HCT116 (cell line): ENCODE measurements around the gene LRRK1. TPM values are rescaled to one million over a fixed set of nuclear protein-coding genes. Genes with fewer than 3 reads are reported as not detected.

Experiments
- ATAC-seq: fragments of 200-7000 bp; cut with Tn5 transposase; 2 replicates; pipeline ENCODE4 v1.9.1; 2020; ENCODE audit warnings: mild to moderate bottlenecking, moderate library complexity
- BruUV-seq: library from RNA; stranded (reverse); fragments of 400-500 nt; replicated peaks from 2 replicates; lab custom pipeline; 2021; lab: Mats Ljungman, UMichigan
- CTCF ChIA-PET: fragments of 300-600 bp; sonication (Branson Sonifier 250); formaldehyde crosslinking; loops from one replicate; lab custom pipeline; 2021; ENCODE audit warnings: antibody characterized with exemption; lab: Charles Lee
- POLR2A ChIA-PET: fragments of 300-600, 350-600 bp; sonication (Branson Sonifier 250); formaldehyde crosslinking; loops from one replicate; lab custom pipeline; 2021; ENCODE audit warnings: antibody characterized with exemption; lab: Charles Lee
- RAD21 ChIA-PET, 2 experiments: fragments of 300-600 bp; sonication (Branson Sonifier 250); formaldehyde crosslinking; loops; one replicate each; lab custom pipeline; 2023; ENCODE audit warnings: low total read pairs in 2 of 2; ENCODE audit not compliant: uncharacterized antibody in 2 of 2, unreplicated experiment in 2 of 2, low non-redundant PET in 1 of 2; lab: Charles Lee
- DNase-seq: peaks from one replicate; pipeline ENCODE4 v3.0.0-alpha.2; 2010; ENCODE audit warnings: low read depth, low spot score
- H2AFZ ChIP-seq: fragments of 200-600 bp; shearing (Covaris generic), sonication (generic); 2 replicates; pipeline ENCODE4 v1.6.1; 2017; ENCODE audit warnings: low read depth, mixed run types, mixed read lengths, antibody characterized with exemption, low read length; ENCODE audit not compliant: poor library complexity, severe bottlenecking
- H3K27ac ChIP-seq: 2 replicates; pipeline ENCODE4 v1.5.1; 2012; ENCODE audit warnings: low read depth, low read length
- H3K27me3 ChIP-seq: fragments of 200-600 bp; sonication (generic); 2 replicates; pipeline ENCODE4 v1.6.1; 2016; ENCODE audit warnings: mixed run types, low read length, mixed read lengths; ENCODE audit not compliant: insufficient read depth
- H3K36me3 ChIP-seq, 2 experiments: fragments of 200-500 bp in 1 of 2; fragments of 200-600 bp in 1 of 2; sonication (Bioruptor generic) in 1 of 2; sonication (generic) in 1 of 2; 2 replicates each; pipeline versions ENCODE4 v1.5.1 to v1.6.1; 2014 to 2016; ENCODE audit warnings: low read length in 2 of 2, inconsistent platforms in 1 of 2, mixed read lengths in 1 of 2, mixed run types in 1 of 2; ENCODE audit not compliant: insufficient read depth in 2 of 2, control insufficient read depth in 1 of 2
- H3K4me1 ChIP-seq, 2 experiments: fragments of 200-600 bp in 1 of 2; sonication (generic) in 1 of 2; 2 replicates each; pipeline versions ENCODE4 v1.5.1 to v1.6.1; 2012 to 2017; ENCODE audit warnings: low read length in 2 of 2, inconsistent platforms in 1 of 2, mild to moderate bottlenecking in 1 of 2, mixed read lengths in 1 of 2, mixed run types in 1 of 2, moderate library complexity in 1 of 2; ENCODE audit not compliant: insufficient read depth in 2 of 2, control insufficient read depth in 1 of 2
- H3K4me2 ChIP-seq: fragments of 200-600 bp; sonication (generic); 2 replicates; pipeline ENCODE4 v1.6.1; 2017; ENCODE audit warnings: mixed run types, low read length, mixed read lengths
- H3K4me3 ChIP-seq, 2 experiments: fragments of 200-600 bp in 1 of 2; sonication (generic) in 1 of 2; replicated peaks in 1 of 2; 2 replicates each; pipeline ENCODE4 v1.5.1; 2011 to 2016; ENCODE audit warnings: low read length in 2 of 2, control low read depth in 1 of 2, low read depth in 1 of 2, mild to moderate bottlenecking in 1 of 2, mixed read lengths in 1 of 2, mixed run types in 1 of 2
- H3K79me2 ChIP-seq: fragments of 200-600 bp; sonication (generic); 2 replicates; pipeline ENCODE4 v1.6.1; 2017; ENCODE audit warnings: mild to moderate bottlenecking, mixed run types, low read length, moderate library complexity, mixed read lengths; ENCODE audit not compliant: insufficient read depth
- H3K9ac ChIP-seq: fragments of 200-600 bp; sonication (generic); 2 replicates; pipeline ENCODE4 v1.6.1; 2016; ENCODE audit warnings: low read length, mixed read lengths
- H3K9me2 ChIP-seq: fragments of 200-600 bp; sonication (generic), shearing (Covaris generic); 2 replicates; pipeline ENCODE4 v1.6.1; 2017; ENCODE audit warnings: mixed run types, mild to moderate bottlenecking, moderate library complexity; ENCODE audit not compliant: insufficient read depth
- H3K9me3 ChIP-seq, 2 experiments: fragments of 200-500 bp in 1 of 2; fragments of 200-600 bp in 1 of 2; sonication (Bioruptor generic) in 1 of 2; sonication (generic) in 1 of 2; 2 replicates each; pipeline ENCODE4 v1.6.1; 2014 to 2017; ENCODE audit warnings: low read length in 2 of 2, mixed read lengths in 2 of 2, inconsistent platforms in 1 of 2, low read depth in 1 of 2, mild to moderate bottlenecking in 1 of 2, mixed run types in 1 of 2, moderate library complexity in 1 of 2; ENCODE audit not compliant: control insufficient read depth in 1 of 2, insufficient read depth in 1 of 2
- H4K20me1 ChIP-seq: fragments of 200-600 bp; sonication (generic), shearing (Covaris generic); 2 replicates; pipeline ENCODE4 v1.6.1; 2017; ENCODE audit warnings: mixed run types, mild to moderate bottlenecking, moderate library complexity; ENCODE audit not compliant: insufficient read depth
- ATF3 ChIP-seq: IDR thresholded peaks from 2 replicates; pipeline ENCODE4 v1.6.1; 2012
- EGR1 ChIP-seq: IDR thresholded peaks from 2 replicates; pipeline ENCODE4 v1.6.1; 2012; ENCODE audit warnings: low read depth
- ELF1 ChIP-seq: IDR thresholded peaks from 2 replicates; pipeline ENCODE4 v1.6.1; 2012; ENCODE audit warnings: low read depth, borderline replicate concordance
- EZH2 ChIP-seq: fragments of 200-600 bp; sonication (generic); IDR thresholded peaks from 2 replicates; pipeline ENCODE4 v1.6.1; 2017; ENCODE audit warnings: antibody characterized with exemption, mixed run types
- EZH2phosphoT487 ChIP-seq: fragments of 200-600 bp; IDR thresholded peaks from 2 replicates; pipeline ENCODE4 v1.6.1; 2018; ENCODE audit warnings: antibody characterized with exemption, borderline replicate concordance
- FOSL1 ChIP-seq: IDR thresholded peaks from 2 replicates; pipeline ENCODE4 v1.6.1; 2012; ENCODE audit warnings: low read depth
- JUND ChIP-seq: IDR thresholded peaks from 2 replicates; pipeline ENCODE4 v1.6.1; 2012
- MAX ChIP-seq: IDR thresholded peaks from 2 replicates; pipeline ENCODE4 v1.6.1; 2012
- POLR2A ChIP-seq: IDR thresholded peaks from 2 replicates; pipeline ENCODE4 v1.7.0; 2011; ENCODE audit warnings: borderline replicate concordance; ENCODE audit not compliant: insufficient read depth, insufficient read length; ENCODE audit errors: extremely low read depth
- SRF ChIP-seq: IDR thresholded peaks from 2 replicates; pipeline ENCODE4 v1.6.1; 2012; ENCODE audit warnings: low read depth
- YY1 ChIP-seq: IDR thresholded peaks from 2 replicates; pipeline ENCODE4 v1.6.1; 2011; ENCODE audit warnings: low read length, low read depth, moderate library complexity, mild to moderate bottlenecking; ENCODE audit not compliant: insufficient replicate concordance; ENCODE audit errors: extremely low read depth
- ZBTB33 ChIP-seq: IDR thresholded peaks from 2 replicates; pipeline ENCODE4 v1.6.1; 2011; ENCODE audit warnings: mild to moderate bottlenecking, low read length, moderate library complexity; ENCODE audit not compliant: insufficient replicate concordance; ENCODE audit errors: extremely low read depth
- ZNF274 ChIP-seq: fragments of 200-500 bp; sonication (Bioruptor generic); IDR thresholded peaks from 2 replicates; pipeline ENCODE4 v1.6.1; 2014; ENCODE audit warnings: mild to moderate bottlenecking, low read depth, low read length, inconsistent platforms
- intact Hi-C: fragments of 100-400 bp; cut with micrococcal nuclease; formaldehyde crosslinking; loops from 2 replicates; pipeline ENCODE4 v1.10.0; 2022
- total RNA-seq: library from RNA; stranded (reverse); gene quantifications from one replicate; pipeline ENCODE4 v1.2.1, GENCODE V29; 2021; ENCODE audit not compliant: unreplicated experiment

LRRK1 gene
- total RNA-seq, 1 experiment from 2014 or later = 21.6 TPM

- CTCF ChIA-PET = no interaction called here
- Histone ChIP-seq H3K27ac (no peak overlapping the region), H3K9me3 (no peaks in the 10 kb centered on the region)
- TF ChIP-seq MAX (no peak), SRF (no peak), JUND (no peak), POLR2A (no peak), ATF3 (no peak), YY1 (no peak), EGR1 (no peak), ZBTB33 (no peak), FOSL1 (no peak)
- TF ChIP-seq, all 23 proteins: peak for 0
- peaks cover 4% of the 10 kb centered on the region; the same call in 1 of the 2 replicates for H4K20me1 ChIP-seq
- ATAC-seq (no peak), DNase-seq (no peak)
- no peaks in the 10 kb centered on the region for H3K79me2 ChIP-seq
- intact Hi-C loops = no loop called here
- H3K4me3 ChIP-seq = no peak overlapping the region
- no peaks in the 10 kb centered on the region for H3K9me2 ChIP-seq
- POLR2A ChIA-PET = no interaction called here
- H3K27me3 ChIP-seq = no peaks in the 10 kb centered on the region
- no peaks in the 10 kb centered on the region for H3K4me1 ChIP-seq
- no TSS peak for BruUV-seq
- no peak overlapping the region for H3K4me2 ChIP-seq
- H3K36me3 ChIP-seq = no peaks in the 10 kb centered on the region; a peak in 1 of 4 replicates
- H3K9ac ChIP-seq = no peak overlapping the region
- RAD21 ChIA-PET = no interaction called here
- H2AFZ ChIP-seq = no peak overlapping the region
These were observed 120.3 kb downstream of the LRRK1 start for GRCh38 chr15:101039461-101039860.

GRCh38 chr15:101042320-101042719 is 123.2 kb downstream of the LRRK1 start:
- POLR2A ChIA-PET = no interaction called here
- DNase-seq (no peak), ATAC-seq (no peak)
- no peaks in the 10 kb centered on the region for H3K9me3 ChIP-seq
- H3K4me3 ChIP-seq = no peak overlapping the region
- BruUV-seq = no TSS peak
- H3K36me3 ChIP-seq = no peaks in the 10 kb centered on the region
- intact Hi-C loops = no loop called here
- H3K4me2 ChIP-seq = no peak overlapping the region
- RAD21 ChIA-PET = no interaction called here
- H3K27me3 ChIP-seq = no peaks in the 10 kb centered on the region
- no peak overlapping the region for H3K9ac ChIP-seq
- no peak overlapping the region for H3K27ac ChIP-seq
- CTCF ChIA-PET = no interaction called here
- no peak overlapping the region for H2AFZ ChIP-seq
- H3K9me2 ChIP-seq = no peaks in the 10 kb centered on the region
- H4K20me1 ChIP-seq = peaks cover 4% of the 10 kb centered on the region; the same call in 1 of the 2 replicates
- no peaks in the 10 kb centered on the region for H3K79me2 ChIP-seq
- H3K4me1 ChIP-seq = no peaks in the 10 kb centered on the region
- TF ChIP-seq ELF1 = no peak
- no peak for TF ChIP-seq EGR1
- TF ChIP-seq EZH2phosphoT487 = no peak
- no peak for TF ChIP-seq FOSL1
- no peak for TF ChIP-seq ZBTB33
- no peak for TF ChIP-seq EZH2
- TF ChIP-seq MAX = no peak
- TF ChIP-seq YY1 = no peak
- TF ChIP-seq ZNF274 = no peak
